H9 (cell line): Measurements from ENCODE around the gene WDR55. TPM values are rescaled to one million over a fixed set of nuclear protein-coding genes. Genes with fewer than 3 reads are reported as not detected.

ENCODE experiments used
- DNase-seq: peaks from one replicate; pipeline ENCODE4 v3.0.0-alpha.2; 2017
- H2AFZ ChIP-seq: one replicate; pipeline ENCODE4 v1.6.1; 2013; ENCODE audit warnings: mild to moderate bottlenecking, low read length, control low read depth, moderate library complexity
- H2AK5ac ChIP-seq: 2 replicates; pipeline ENCODE4 v1.6.1; 2013; ENCODE audit warnings: low read length, control low read depth, mixed read lengths; ENCODE audit not compliant: insufficient read length
- H2BK120ac ChIP-seq: one replicate; pipeline ENCODE4 v1.6.1; 2013; ENCODE audit warnings: low read depth, mild to moderate bottlenecking, low read length, control low read depth, inconsistent platforms; ENCODE audit not compliant: poor library complexity, severe bottlenecking
- H2BK12ac ChIP-seq: 2 replicates; pipeline ENCODE4 v1.6.1; 2013; ENCODE audit warnings: low read length, control low read depth, mixed read lengths, low read depth; ENCODE audit not compliant: insufficient read length
- H2BK15ac ChIP-seq: 2 replicates; pipeline ENCODE4 v1.6.1; 2013; ENCODE audit warnings: low read depth, low read length, control low read depth
- H2BK20ac ChIP-seq: one replicate; pipeline ENCODE4 v1.6.1; 2013; ENCODE audit warnings: low read depth, mild to moderate bottlenecking, low read length, control low read depth, inconsistent platforms; ENCODE audit not compliant: poor library complexity, severe bottlenecking
- H2BK5ac ChIP-seq: 2 replicates; pipeline ENCODE4 v1.6.1; 2013; ENCODE audit warnings: low read length, control low read depth, mixed read lengths; ENCODE audit not compliant: insufficient read length
- H3K14ac ChIP-seq: 2 replicates; pipeline ENCODE4 v1.6.1; 2013; ENCODE audit warnings: low read length, control low read depth; ENCODE audit not compliant: insufficient read depth
- H3K18ac ChIP-seq: 2 replicates; pipeline ENCODE4 v1.6.1; 2013; ENCODE audit warnings: low read depth, mild to moderate bottlenecking, mixed read lengths, low read length, control low read depth; ENCODE audit not compliant: insufficient read length
- H3K23ac ChIP-seq: 2 replicates; pipeline ENCODE4 v1.6.1; 2013; ENCODE audit warnings: low read length, control low read depth, mixed read lengths, low read depth; ENCODE audit not compliant: insufficient read length
- H3K23me2 ChIP-seq: 2 replicates; pipeline ENCODE4 v1.6.1; 2013; ENCODE audit warnings: low read depth, mild to moderate bottlenecking, mixed read lengths, low read length, control low read depth; ENCODE audit not compliant: insufficient read length, poor library complexity, severe bottlenecking
- H3K27ac ChIP-seq: 2 replicates; pipeline ENCODE4 v1.5.1; 2013; ENCODE audit warnings: low read length, control low read depth, mixed read lengths, low read depth; ENCODE audit not compliant: insufficient read length
- H3K27me3 ChIP-seq: 2 replicates; pipeline ENCODE4 v1.6.1; 2013; ENCODE audit warnings: low read length, control low read depth, inconsistent platforms; ENCODE audit not compliant: insufficient read depth
- H3K4ac ChIP-seq: 2 replicates; pipeline ENCODE4 v1.6.1; 2013; ENCODE audit warnings: low read depth, mild to moderate bottlenecking, control low read depth, inconsistent platforms, low read length, moderate library complexity
- H3K4me1 ChIP-seq: 2 replicates; pipeline ENCODE4 v1.6.1; 2013; ENCODE audit warnings: low read length, control low read depth, inconsistent platforms; ENCODE audit not compliant: insufficient read depth
- H3K4me2 ChIP-seq: 2 replicates; pipeline ENCODE4 v1.6.1; 2013; ENCODE audit warnings: low read length, control low read depth, mixed read lengths; ENCODE audit not compliant: insufficient read length, insufficient read depth
- H3K56ac ChIP-seq: 2 replicates; pipeline ENCODE4 v1.6.1; 2013; ENCODE audit warnings: low read depth, mild to moderate bottlenecking, mixed read lengths, low read length, control low read depth; ENCODE audit not compliant: insufficient read length
- H3K79me1 ChIP-seq: 2 replicates; pipeline ENCODE4 v1.6.1; 2013; ENCODE audit warnings: low read depth, mild to moderate bottlenecking, moderate library complexity, low read length, control low read depth, inconsistent platforms; ENCODE audit not compliant: insufficient read depth, poor library complexity, severe bottlenecking
- H3K79me2 ChIP-seq: 2 replicates; pipeline ENCODE4 v1.6.1; 2013; ENCODE audit warnings: low read length, control low read depth, inconsistent platforms; ENCODE audit not compliant: insufficient read depth
- H3K9ac ChIP-seq: 2 replicates; pipeline ENCODE4 v1.6.1; 2013; ENCODE audit warnings: low read length, control low read depth, mixed read lengths; ENCODE audit not compliant: insufficient read length; ENCODE audit errors: extremely low read depth
- H3K9me3 ChIP-seq: one replicate; pipeline ENCODE4 v1.6.1; 2013; ENCODE audit warnings: low read depth, low read length, inconsistent platforms; ENCODE audit not compliant: control insufficient read depth
- H3T11ph ChIP-seq: one replicate; pipeline ENCODE4 v1.6.1; 2013; ENCODE audit warnings: mild to moderate bottlenecking, low read length, control low read depth, inconsistent platforms
- H4K20me1 ChIP-seq: one replicate; pipeline ENCODE4 v1.6.1; 2013; ENCODE audit not compliant: control insufficient read depth, insufficient read length, insufficient read depth
- H4K5ac ChIP-seq: 2 replicates; pipeline ENCODE4 v1.6.1; 2013; ENCODE audit warnings: low read depth, mild to moderate bottlenecking, mixed read lengths, low read length, control low read depth; ENCODE audit not compliant: insufficient read length
- H4K8ac ChIP-seq: replicated peaks from 2 replicates; pipeline ENCODE4 v1.6.1; 2013; ENCODE audit warnings: low read length, control low read depth, mixed read lengths, low read depth; ENCODE audit not compliant: insufficient read length
- H4K91ac ChIP-seq: 2 replicates; pipeline ENCODE4 v1.6.1; 2013; ENCODE audit warnings: low read depth, mild to moderate bottlenecking, moderate library complexity, mixed read lengths, low read length, control low read depth; ENCODE audit not compliant: insufficient read length
- H3K27ac Mint-ChIP-seq, 3 experiments: 2 replicates in 2 of 3; 3 replicates in 1 of 3; pipeline ENCODE4 v1.8.0; 2020 to 2021; ENCODE audit warnings: mixed read lengths in 3 of 3, mild to moderate bottlenecking in 1 of 3, moderate library complexity in 1 of 3
- H3K27me3 Mint-ChIP-seq: 2 replicates; pipeline ENCODE4 v1.8.0; 2021; ENCODE audit warnings: low read depth, mild to moderate bottlenecking, moderate library complexity, mixed read lengths
- H3K36me3 Mint-ChIP-seq, 3 experiments: 2 replicates in 2 of 3; 3 replicates in 1 of 3; pipeline ENCODE4 v1.8.0; 2020 to 2021; ENCODE audit warnings: low read depth in 3 of 3, mixed read lengths in 3 of 3; ENCODE audit not compliant: insufficient read depth in 1 of 3
- H3K4me1 Mint-ChIP-seq, 2 experiments: 2 replicates each; pipeline ENCODE4 v1.8.0; 2020; ENCODE audit warnings: mixed read lengths in 2 of 2
- H3K4me3 Mint-ChIP-seq, 2 experiments: 2 replicates in 1 of 2; 3 replicates in 1 of 2; pipeline ENCODE4 v1.8.0; 2020 to 2021; ENCODE audit warnings: mild to moderate bottlenecking in 2 of 2, mixed read lengths in 2 of 2, moderate library complexity in 1 of 2
- H3K9me3 Mint-ChIP-seq, 2 experiments: 2 replicates in 1 of 2; 3 replicates in 1 of 2; pipeline ENCODE4 v1.8.0; 2020; ENCODE audit warnings: mild to moderate bottlenecking in 2 of 2, mixed read lengths in 2 of 2, moderate library complexity in 1 of 2
- WGBS: extraction: QIAGEN DNeasy Blood & Tissue Kit; methylation state at CpG from one replicate; pipeline ENCODE4 v1.1.7; 2013; ENCODE audit warnings: missing lambda C conversion rate, low lambda C conversion rate, mixed read lengths; ENCODE audit not compliant: insufficient read length; ENCODE audit errors: extremely low coverage; 5-methylcytosine and 5-hydroxymethylcytosine counted together
- total RNA-seq: library from RNA; stranded (reverse); gene quantifications from 2 replicates; pipeline ENCODE4 v1.2.1, GENCODE V29; 2021
- TF ChIP-seq, protein P1 (sequence below): fragments of 200-600 bp; sonication (generic); conservative IDR thresholded peaks from 3 replicates; pipeline ENCODE4 v1.8.0; 2021; ENCODE audit warnings: antibody characterized with exemption, mild to moderate bottlenecking

Gene WDR55
- total RNA-seq, 1 experiment from 2014 or later: 24.7 TPM

- Histone ChIP-seq H3T11ph (no peak overlapping the region), H4K8ac (no peak overlapping the region), H4K91ac (no peak overlapping the region), H3K4me2 (no peak overlapping the region), H2BK120ac (no peak overlapping the region), H2BK5ac (no peak overlapping the region), H3K14ac (no peak overlapping the region), H3K18ac (no peak overlapping the region), H3K9me3 (no peaks in the 10 kb centered on the region), H2BK12ac (no peak overlapping the region), H2AFZ (no peak overlapping the region), H3K23ac (no peak overlapping the region), H3K4ac (no peak overlapping the region), H4K20me1 (no peaks in the 10 kb centered on the region), H3K79me1 (no peaks in the 10 kb centered on the region), H3K23me2 (no peaks in the 10 kb centered on the region), H3K79me2 (no peaks in the 10 kb centered on the region), H2AK5ac (no peak overlapping the region), H3K27me3 (no peaks in the 10 kb centered on the region), H3K9ac (no peak overlapping the region), H3K27ac (no peak overlapping the region), H3K56ac (no peak overlapping the region), H4K5ac (no peak overlapping the region), H3K4me1 (no peaks in the 10 kb centered on the region), H2BK20ac (no peak overlapping the region), H2BK15ac (no peak overlapping the region)
- Mint-ChIP-seq H3K27me3 (no peaks in the 10 kb centered on the region), H3K36me3 (peaks cover 10 to 86% (median 37%) of the 10 kb centered on the region in 3 experiments), H3K4me3 (no peak overlapping the region), H3K9me3 (no peaks in the 10 kb centered on the region), H3K27ac (no peak overlapping the region), H3K4me1 (no peaks in the 10 kb centered on the region)
- TF ChIP-seq, protein P1, sequence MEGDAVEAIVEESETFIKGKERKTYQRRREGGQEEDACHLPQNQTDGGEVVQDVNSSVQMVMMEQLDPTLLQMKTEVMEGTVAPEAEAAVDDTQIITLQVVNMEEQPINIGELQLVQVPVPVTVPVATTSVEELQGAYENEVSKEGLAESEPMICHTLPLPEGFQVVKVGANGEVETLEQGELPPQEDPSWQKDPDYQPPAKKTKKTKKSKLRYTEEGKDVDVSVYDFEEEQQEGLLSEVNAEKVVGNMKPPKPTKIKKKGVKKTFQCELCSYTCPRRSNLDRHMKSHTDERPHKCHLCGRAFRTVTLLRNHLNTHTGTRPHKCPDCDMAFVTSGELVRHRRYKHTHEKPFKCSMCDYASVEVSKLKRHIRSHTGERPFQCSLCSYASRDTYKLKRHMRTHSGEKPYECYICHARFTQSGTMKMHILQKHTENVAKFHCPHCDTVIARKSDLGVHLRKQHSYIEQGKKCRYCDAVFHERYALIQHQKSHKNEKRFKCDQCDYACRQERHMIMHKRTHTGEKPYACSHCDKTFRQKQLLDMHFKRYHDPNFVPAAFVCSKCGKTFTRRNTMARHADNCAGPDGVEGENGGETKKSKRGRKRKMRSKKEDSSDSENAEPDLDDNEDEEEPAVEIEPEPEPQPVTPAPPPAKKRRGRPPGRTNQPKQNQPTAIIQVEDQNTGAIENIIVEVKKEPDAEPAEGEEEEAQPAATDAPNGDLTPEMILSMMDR: no peak
- no CpG with 5 or more reads among the region's 3 CpGs for WGBS
- DNase-seq: no peak
Observed at GRCh38 chr5:140677947-140678346, 13.2 kb downstream of the WDR55 start.
